Immature natural killer cell (primary cell): ENCODE data around the gene WWOX. TPM values are rescaled to one million over a fixed set of nuclear protein-coding genes. Genes with fewer than 3 reads are reported as not detected.
A peak's percentile ranks its signal among the peaks of the same experiment; 100 is the strongest.

Experiments
- DNase-seq, 3 donors: peaks; one replicate each; pipeline ENCODE4 v3.0.0; 2022; ENCODE audit warnings: mixed read lengths in 1 of 3
- H3K27ac Mint-ChIP-seq, 6 donors: one replicate each; pipeline ENCODE4 v1.8.0; 2020; ENCODE audit warnings: mixed read lengths in 6 of 6, mild to moderate bottlenecking in 5 of 6, inconsistent platforms in 4 of 6, moderate library complexity in 3 of 6
- H3K27me3 Mint-ChIP-seq, 3 donors: one replicate each; pipeline ENCODE4 v1.8.0; 2020 to 2021; ENCODE audit warnings: low read depth in 3 of 3, mild to moderate bottlenecking in 3 of 3, mixed read lengths in 3 of 3, moderate library complexity in 3 of 3, inconsistent platforms in 1 of 3
- H3K36me3 Mint-ChIP-seq, 3 donors: one replicate each; pipeline ENCODE4 v1.8.0; 2020; ENCODE audit warnings: mixed read lengths in 3 of 3, inconsistent platforms in 2 of 3, mild to moderate bottlenecking in 2 of 3
- H3K4me1 Mint-ChIP-seq, 2 donors: one replicate each; pipeline ENCODE4 v1.8.0; 2020; ENCODE audit warnings: inconsistent platforms in 2 of 2, mild to moderate bottlenecking in 2 of 2, mixed read lengths in 2 of 2, moderate library complexity in 1 of 2
- H3K4me3 Mint-ChIP-seq, 5 donors: one replicate each; pipeline ENCODE4 v1.8.0; 2020; ENCODE audit warnings: mild to moderate bottlenecking in 5 of 5, mixed read lengths in 5 of 5, inconsistent platforms in 3 of 5, moderate library complexity in 3 of 5
- H3K9me3 Mint-ChIP-seq, 6 donors: one replicate each; pipeline ENCODE4 v1.8.0; 2020; ENCODE audit warnings: mild to moderate bottlenecking in 6 of 6, mixed read lengths in 6 of 6, inconsistent platforms in 4 of 6, moderate library complexity in 3 of 6
- polyA plus RNA-seq, 3 donors: library from polyadenylated mRNA; unstranded; fragments of 300-500 nt; fragmentation: Illumina TruSeq; gene quantifications; one replicate each; pipeline ENCODE4 v1.2.3, GENCODE V29; 2021

WWOX gene
- polyA plus RNA-seq, 3 donors from 2014 or later = 9.0 to 13.9 (median 12.3) TPM

DNA sequence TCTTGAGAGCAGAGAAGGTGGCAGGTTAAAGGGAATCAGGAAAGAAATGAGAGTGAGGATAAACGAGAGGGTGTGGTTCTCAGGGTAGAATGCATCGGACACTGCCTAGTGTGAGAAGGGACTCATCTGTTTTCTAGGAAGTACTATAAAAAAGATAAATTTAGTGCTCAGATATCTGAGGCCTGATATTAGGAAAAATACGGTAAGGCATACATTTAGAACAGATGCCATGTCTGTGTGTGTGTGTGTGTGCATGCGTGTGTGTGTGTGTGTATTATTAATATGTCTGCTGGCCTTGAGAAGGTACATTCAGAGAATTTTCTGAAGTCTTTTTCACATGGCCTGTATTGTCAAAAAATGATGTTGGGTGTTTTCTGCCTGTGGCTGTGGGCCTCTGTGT, 1086.3 kb downstream of the WWOX start:
- DNase-seq = no peak
- Mint-ChIP-seq H3K4me3 (peak overlapping the region in 2 of 5 donors; percentile 17 to 20), H3K36me3 (peaks cover 6 to 16% (median 9%) of the 10 kb centered on the region in 3 donors), H3K27ac (peak overlapping the region in 5 of 6 donors; percentile 7 to 65 (median 36)), H3K9me3 (peaks cover 4 to 16% (median 13%) of the 10 kb centered on the region in 6 donors), H3K4me1 (peaks cover 41 to 64% of the 10 kb centered on the region in 2 donors), H3K27me3 (peaks cover 0 to 2% (median 2%) of the 10 kb centered on the region in 3 donors)

DNA sequence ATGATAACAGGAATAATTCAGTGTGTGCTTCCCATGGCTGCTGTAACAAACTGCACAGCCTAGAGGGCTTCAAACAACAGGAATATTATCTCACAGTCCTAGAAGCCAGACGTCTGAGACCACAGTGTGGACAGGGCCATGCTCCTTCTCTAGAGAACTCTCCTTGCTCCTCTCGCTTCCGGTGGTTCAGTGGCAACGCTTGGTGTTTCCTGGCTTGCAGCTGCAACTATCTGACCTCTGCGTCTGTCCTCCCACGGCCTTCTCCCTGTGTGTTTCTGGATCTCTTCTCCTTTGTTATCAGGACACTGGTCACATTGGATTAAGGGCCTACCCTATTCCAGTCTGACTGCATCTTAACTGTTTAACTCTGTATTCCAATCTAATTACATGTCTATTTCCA, 1086.7 kb downstream of the WWOX start:
- no peak for DNase-seq
- Mint-ChIP-seq H3K27ac (peak overlapping the region in 4 of 6 donors; percentile 18 to 65 (median 47)), H3K36me3 (peaks cover 6 to 16% (median 9%) of the 10 kb centered on the region in 3 donors), H3K4me1 (peaks cover 40 to 61% of the 10 kb centered on the region in 2 donors), H3K9me3 (peaks cover 2 to 16% (median 13%) of the 10 kb centered on the region in 6 donors), H3K4me3 (peak overlapping the region in 1 of 5 donors; percentile 10), H3K27me3 (peaks cover 0 to 2% (median 2%) of the 10 kb centered on the region in 3 donors)

- peaks cover 2 to 16% (median 13%) of the 10 kb centered on the region in 6 donors for H3K9me3 Mint-ChIP-seq
- peaks cover 42 to 63% of the 10 kb centered on the region in 2 donors for H3K4me1 Mint-ChIP-seq
- H3K27ac Mint-ChIP-seq = peak overlapping the region; percentile 4 to 86 (median 35)
- H3K4me3 Mint-ChIP-seq = peak overlapping the region; percentile 4 to 66 (median 46)
- peaks cover 6 to 16% (median 9%) of the 10 kb centered on the region in 3 donors for H3K36me3 Mint-ChIP-seq
- DNase-seq = peak in 1 of 3 donors; percentile 46
- H3K27me3 Mint-ChIP-seq = peaks cover 0 to 2% (median 2%) of the 10 kb centered on the region in 3 donors
These were observed 1088.8 kb downstream of the WWOX start for GRCh38 chr16:79188115-79188738.

DNA sequence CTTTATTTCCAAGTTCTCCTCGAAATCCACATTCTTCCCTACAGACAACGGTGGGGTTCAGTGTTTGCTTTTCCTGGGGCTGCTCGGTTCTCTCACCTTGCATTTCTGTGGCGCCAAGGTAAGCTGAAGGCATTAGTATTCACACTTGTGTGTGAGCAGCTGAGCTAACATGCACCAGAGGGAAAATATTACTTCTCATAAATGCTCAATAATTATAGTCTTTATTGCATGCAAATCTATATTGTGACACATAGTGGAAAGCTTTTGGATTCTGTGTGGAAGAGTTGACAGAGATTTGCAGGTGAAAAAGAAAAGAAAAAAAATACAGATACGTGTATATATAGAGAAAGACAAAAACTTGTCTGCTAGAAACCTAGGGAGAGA, 1089.3 kb downstream of the WWOX start:
- Mint-ChIP-seq H3K27me3 (peaks cover 0 to 2% (median 1%) of the 10 kb centered on the region in 3 donors), H3K4me3 (peak overlapping the region in 4 of 5 donors; percentile 46 to 66 (median 50)), H3K36me3 (peaks cover 6 to 16% (median 9%) of the 10 kb centered on the region in 3 donors), H3K27ac (peak overlapping the region in 2 of 6 donors; percentile 74 to 86), H3K9me3 (peaks cover 2 to 16% (median 13%) of the 10 kb centered on the region in 6 donors), H3K4me1 (peaks cover 47 to 67% of the 10 kb centered on the region in 2 donors)
- DNase-seq = no peak

DNA sequence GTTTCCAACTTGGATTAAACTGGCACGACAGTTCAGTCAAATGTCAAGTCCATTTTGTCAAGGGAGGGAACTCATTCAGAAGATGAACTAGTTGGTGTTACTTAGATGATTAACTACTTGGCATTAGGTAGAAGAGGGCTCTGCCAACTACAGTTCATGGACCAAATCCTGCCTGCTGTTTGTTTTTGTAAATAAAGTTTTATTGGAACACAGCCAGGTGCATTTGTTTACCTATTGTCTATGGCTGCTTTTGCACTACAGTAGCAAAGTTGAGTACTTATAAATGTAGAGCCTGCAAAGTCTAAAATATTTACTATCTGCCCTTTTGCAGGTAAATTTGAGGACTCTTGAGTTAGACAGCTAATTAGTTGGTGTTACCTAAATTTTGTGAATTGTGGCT, 1091.1 kb downstream of the WWOX start:
- Mint-ChIP-seq H3K36me3 (peaks cover 6 to 12% (median 9%) of the 10 kb centered on the region in 3 donors), H3K27me3 (peaks cover 0 to 2% (median 0%) of the 10 kb centered on the region in 3 donors), H3K27ac (no peak overlapping the region), H3K4me3 (no peak overlapping the region), H3K4me1 (peaks cover 59 to 68% of the 10 kb centered on the region in 2 donors), H3K9me3 (peaks cover 2 to 16% (median 13%) of the 10 kb centered on the region in 6 donors)
- DNase-seq = no peak

DNA sequence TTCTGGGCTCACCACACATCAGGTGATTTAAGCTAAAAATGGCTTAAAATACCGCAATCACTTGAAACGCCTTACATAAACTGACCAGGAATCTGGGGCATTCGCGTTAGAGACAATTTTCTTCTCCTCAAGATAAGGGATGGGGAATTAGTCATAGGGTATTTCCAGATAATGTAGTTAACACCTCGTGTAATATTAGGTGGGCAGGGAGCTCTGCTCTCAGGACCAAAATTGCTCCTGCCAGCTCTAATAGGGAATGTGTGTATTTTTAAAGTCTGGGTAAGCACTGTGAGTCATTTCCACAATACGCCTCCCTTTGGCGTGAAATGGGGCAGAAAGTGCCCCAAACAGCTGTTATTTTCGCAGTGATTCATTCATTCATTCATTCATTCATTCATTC, 1092.5 kb downstream of the WWOX start:
- H3K27ac Mint-ChIP-seq = peak overlapping the region in 2 of 6 donors; percentile 31 to 73
- peaks cover 2 to 16% (median 13%) of the 10 kb centered on the region in 6 donors for H3K9me3 Mint-ChIP-seq
- H3K4me1 Mint-ChIP-seq = peaks cover 60 to 68% of the 10 kb centered on the region in 2 donors
- H3K4me3 Mint-ChIP-seq = no peak overlapping the region
- peaks cover 6 to 12% (median 9%) of the 10 kb centered on the region in 3 donors for H3K36me3 Mint-ChIP-seq
- peaks cover 0 to 2% (median 0%) of the 10 kb centered on the region in 3 donors for H3K27me3 Mint-ChIP-seq
- no peak for DNase-seq

- peaks cover 6 to 10% (median 7%) of the 10 kb centered on the region in 3 donors for H3K36me3 Mint-ChIP-seq
- H3K27ac Mint-ChIP-seq = peak overlapping the region in 4 of 6 donors; percentile 3 to 94 (median 90)
- peaks cover 62 to 68% of the 10 kb centered on the region in 2 donors for H3K4me1 Mint-ChIP-seq
- H3K4me3 Mint-ChIP-seq = peak overlapping the region in 1 of 5 donors; percentile 49
- peaks cover 0 to 2% (median under 1%) of the 10 kb centered on the region in 3 donors for H3K27me3 Mint-ChIP-seq
- no peak for DNase-seq
- peaks cover 2 to 11% (median 10%) of the 10 kb centered on the region in 6 donors for H3K9me3 Mint-ChIP-seq
These were observed 1093.5 kb downstream of the WWOX start for GRCh38 chr16:79192904-79193303.

DNA sequence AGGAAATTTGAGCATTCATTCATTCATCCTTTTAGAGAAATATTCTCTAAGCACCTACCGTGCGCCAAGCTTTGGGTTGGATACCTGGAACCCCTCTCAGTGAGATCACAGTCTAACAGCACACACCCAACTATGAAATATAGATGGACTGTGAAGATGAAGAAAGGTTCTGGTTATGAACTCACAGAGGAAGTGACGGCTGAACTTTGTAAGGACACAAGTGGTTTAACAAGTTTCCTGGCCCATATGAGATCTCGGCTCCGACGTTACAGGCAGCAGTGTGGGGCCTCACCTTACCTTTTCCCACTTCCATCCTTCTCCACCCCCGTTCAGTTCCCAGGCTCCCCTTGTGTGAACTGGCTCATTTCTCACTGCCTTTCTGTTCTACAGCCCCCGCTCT, 1094.8 kb downstream of the WWOX start:
- DNase-seq = peak; percentile 49 to 63 (median 50)
- Mint-ChIP-seq H3K4me3 (peak overlapping the region; percentile 49 to 75 (median 61)), H3K27me3 (peaks cover 0 to 2% (median 2%) of the 10 kb centered on the region in 3 donors), H3K9me3 (no peaks in the 10 kb centered on the region), H3K27ac (peak overlapping the region; percentile 84 to 94 (median 88)), H3K36me3 (no peaks in the 10 kb centered on the region), H3K4me1 (peaks cover 50 to 54% of the 10 kb centered on the region in 2 donors)

GRCh38 chr16:79195938-79196337, 1096.5 kb downstream of the WWOX start:
- Mint-ChIP-seq H3K4me3 (peak overlapping the region; percentile 43 to 75 (median 58)), H3K27me3 (peaks cover 1 to 2% (median 2%) of the 10 kb centered on the region in 3 donors), H3K4me1 (peaks cover 50 to 54% of the 10 kb centered on the region in 2 donors), H3K9me3 (no peaks in the 10 kb centered on the region), H3K27ac (peak overlapping the region; percentile 23 to 94 (median 86)), H3K36me3 (no peaks in the 10 kb centered on the region)
- peak; percentile 14 to 43 (median 26) for DNase-seq

DNA sequence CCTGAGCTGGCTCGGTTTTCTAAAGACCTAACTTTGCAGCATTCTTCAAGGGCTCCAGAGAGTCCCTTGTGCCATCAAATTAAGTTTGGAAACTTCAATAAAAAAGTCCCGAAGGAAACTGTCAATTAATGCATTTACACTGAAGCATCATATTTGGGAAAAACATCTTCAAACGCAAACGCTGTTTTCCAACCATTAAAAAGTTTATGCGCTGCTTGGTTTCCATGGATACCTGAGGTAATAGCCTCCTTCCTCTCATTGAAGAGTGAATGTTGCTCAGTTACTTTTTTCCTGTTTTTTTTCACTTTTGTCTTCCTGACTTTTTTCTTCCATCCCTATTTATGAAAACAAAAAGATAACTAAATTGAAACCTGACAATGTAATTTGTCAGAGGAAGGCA, 1102.0 kb downstream of the WWOX start:
- Mint-ChIP-seq H3K9me3 (no peaks in the 10 kb centered on the region), H3K27me3 (peaks cover 1 to 6% (median 2%) of the 10 kb centered on the region in 3 donors), H3K36me3 (peaks cover 0 to 7% (median 0%) of the 10 kb centered on the region in 3 donors), H3K4me3 (no peak overlapping the region), H3K4me1 (peaks cover 11 to 14% of the 10 kb centered on the region in 2 donors), H3K27ac (no peak overlapping the region)
- no peak for DNase-seq

- Mint-ChIP-seq H3K9me3 (no peaks in the 10 kb centered on the region), H3K27ac (no peak overlapping the region), H3K36me3 (peaks cover 0 to 7% (median 0%) of the 10 kb centered on the region in 3 donors), H3K27me3 (peaks cover 1 to 6% (median 2%) of the 10 kb centered on the region in 3 donors), H3K4me1 (no peaks in the 10 kb centered on the region), H3K4me3 (no peak overlapping the region)
- DNase-seq = no peak
These were observed 1103.5 kb downstream of the WWOX start for GRCh38 chr16:79202977-79203376.

DNA sequence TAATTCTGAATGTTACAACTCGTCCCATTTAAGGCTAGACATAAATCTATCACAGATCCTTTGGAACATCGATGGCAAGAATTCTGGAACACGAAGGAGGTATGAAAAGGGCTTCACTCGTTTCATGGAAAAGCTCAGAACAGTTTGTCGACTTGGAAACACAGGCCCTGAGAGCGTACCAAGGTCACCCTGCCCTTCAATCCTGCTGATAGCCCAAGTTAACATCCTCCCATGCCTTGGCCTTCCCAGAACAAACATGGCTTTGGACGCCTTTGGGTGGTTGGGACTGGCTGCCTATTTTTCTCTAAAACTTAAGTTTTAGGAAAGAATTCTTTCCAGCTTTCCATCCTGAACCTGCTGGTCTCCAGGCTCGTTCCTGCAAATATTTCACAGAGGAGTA, 1105.0 kb downstream of the WWOX start:
- H3K4me3 Mint-ChIP-seq = no peak overlapping the region
- H3K9me3 Mint-ChIP-seq = no peaks in the 10 kb centered on the region
- H3K4me1 Mint-ChIP-seq = no peaks in the 10 kb centered on the region
- peaks cover 0 to 4% (median 1%) of the 10 kb centered on the region in 3 donors for H3K27me3 Mint-ChIP-seq
- DNase-seq = no peak
- H3K36me3 Mint-ChIP-seq = peaks cover 0 to 7% (median 0%) of the 10 kb centered on the region in 3 donors
- H3K27ac Mint-ChIP-seq = no peak overlapping the region

DNA sequence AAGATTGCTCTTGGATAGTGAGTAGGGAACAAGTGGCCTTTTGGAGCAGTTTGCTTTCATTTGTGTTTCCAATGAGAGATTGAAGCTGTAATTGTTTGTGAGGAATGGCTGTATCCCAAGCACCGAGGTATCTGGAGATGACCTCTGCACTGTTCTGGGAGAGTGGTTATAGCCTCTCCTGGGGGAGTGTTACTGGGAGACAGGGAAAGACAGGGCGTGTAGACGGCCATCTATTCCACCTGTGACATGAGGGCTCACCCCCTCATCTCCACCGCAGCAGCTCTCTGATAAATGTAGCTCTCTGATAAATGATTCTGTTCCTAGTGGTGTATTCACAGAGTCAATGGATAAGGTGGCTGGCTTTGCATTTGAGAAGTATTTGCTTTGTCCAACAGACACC, 1107.4 kb downstream of the WWOX start:
- Mint-ChIP-seq H3K4me3 (no peak overlapping the region), H3K9me3 (no peaks in the 10 kb centered on the region), H3K27me3 (peaks cover 0 to 4% (median 0%) of the 10 kb centered on the region in 3 donors), H3K36me3 (peaks cover 0 to 7% (median 0%) of the 10 kb centered on the region in 3 donors), H3K4me1 (no peaks in the 10 kb centered on the region), H3K27ac (no peak overlapping the region)
- DNase-seq = no peak

DNA sequence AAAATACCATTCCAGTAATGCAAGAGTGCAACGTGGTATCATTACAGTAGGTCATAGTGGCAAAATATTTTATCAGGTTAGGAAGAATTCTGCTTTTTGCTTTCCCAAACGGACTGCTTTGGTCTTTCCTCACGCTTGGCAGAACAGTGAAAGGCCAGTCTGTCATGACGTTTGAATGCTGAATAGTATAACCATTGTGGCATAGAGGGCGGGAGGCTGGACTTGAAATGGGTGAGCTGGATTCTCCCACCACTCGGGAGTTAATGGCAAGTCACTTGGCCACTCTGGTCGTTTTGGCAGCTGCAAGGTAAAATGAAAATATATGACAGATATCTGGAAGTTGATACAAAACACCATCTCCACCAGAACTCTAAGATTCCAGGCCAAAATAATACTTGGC, 1109.9 kb downstream of the WWOX start:
- Mint-ChIP-seq H3K4me1 (peaks cover 8 to 17% of the 10 kb centered on the region in 2 donors), H3K4me3 (no peak overlapping the region), H3K9me3 (no peaks in the 10 kb centered on the region), H3K36me3 (peaks cover 0 to 7% (median 0%) of the 10 kb centered on the region in 3 donors), H3K27me3 (peaks cover 0 to 4% (median 0%) of the 10 kb centered on the region in 3 donors), H3K27ac (no peak overlapping the region)
- no peak for DNase-seq
